ENCODE results near the gene ACSS2.
"Not testable (repeated sequence)": the region's sequence is repeated elsewhere in the genome, so short reads cannot be mapped to it uniquely, and the experiment has no call there.

ACSS2 gene

GRCh38 chr20:34875642-34876405 lies 588 bp upstream of the ACSS2 start:
- peak in 2 of 3 donors; percentile 97 to 100 for DNase-seq

- no peak for DNase-seq
These were observed 3.9 kb downstream of the ACSS2 start for GRCh38 chr20:34880215-34880850.

GRCh38 chr20:34880971-34881370 lies 4.6 kb downstream of the ACSS2 start:
- DNase-seq: not testable (repeated sequence)

- DNase-seq: no peak
These were observed 5.3 kb downstream of the ACSS2 start for GRCh38 chr20:34881689-34882088.

- DNase-seq: no peak
These were observed 6.8 kb downstream of the ACSS2 start for GRCh38 chr20:34883087-34883688.

GRCh38 chr20:34883809-34884208 lies 7.4 kb downstream of the ACSS2 start:
- DNase-seq: no peak

- DNase-seq: no peak
These were observed 7.8 kb downstream of the ACSS2 start for GRCh38 chr20:34884260-34884659.

GRCh38 chr20:34886122-34886521 lies 9.7 kb downstream of the ACSS2 start:
- DNase-seq: no peak

- DNase-seq: no peak
These were observed 10.6 kb downstream of the ACSS2 start for GRCh38 chr20:34887023-34887422.

- DNase-seq: no peak
These were observed 12.1 kb downstream of the ACSS2 start for GRCh38 chr20:34888468-34888867.

GRCh38 chr20:34891166-34892062 lies 15.0 kb downstream of the ACSS2 start:
- DNase-seq: peak; percentile 80 to 94 (median 93)

- no peak for DNase-seq
These were observed 16.3 kb downstream of the ACSS2 start for GRCh38 chr20:34892671-34893070.

GRCh38 chr20:34894723-34895122 lies 18.3 kb downstream of the ACSS2 start:
- no peak for DNase-seq

GRCh38 chr20:34895465-34895864 lies 19.1 kb downstream of the ACSS2 start:
- DNase-seq: no peak

- DNase-seq: no peak
These were observed 19.7 kb downstream of the ACSS2 start for GRCh38 chr20:34896086-34896621.

GRCh38 chr20:34898129-34898528 lies 21.7 kb downstream of the ACSS2 start:
- DNase-seq: not testable (repeated sequence)

GRCh38 chr20:34898731-34899130 lies 22.3 kb downstream of the ACSS2 start:
- DNase-seq: not testable (repeated sequence)

GRCh38 chr20:34904202-34904621 lies 27.8 kb downstream of the ACSS2 start:
- peak; percentile 31 to 53 (median 50) for DNase-seq

- DNase-seq: peak; percentile 53 to 73 (median 69)
These were observed 31.4 kb downstream of the ACSS2 start for GRCh38 chr20:34907616-34908469.

- DNase-seq: no peak
These were observed 38.7 kb downstream of the ACSS2 start for GRCh38 chr20:34915131-34915530.

GRCh38 chr20:34915749-34916455 lies 39.5 kb downstream of the ACSS2 start:
- DNase-seq: no peak

All from suppressor macrophage treated with lipopolysaccharide for 1 hour (primary cell).